Left renal cortex interstitium (tissue), 4 donors: ENCODE results near the gene ESRP2. TPM values are rescaled to one million over a fixed set of nuclear protein-coding genes. Genes with fewer than 3 reads are reported as not detected.

ENCODE experiments used
- DNase-seq, 4 donors: peaks; one replicate each; pipeline ENCODE4 v3.0.0-alpha.2; 2013; ENCODE audit warnings: low read depth in 4 of 4, low spot score in 2 of 4, missing footprints in 1 of 4
- polyA plus RNA-seq, 4 donors: library from polyadenylated mRNA; unstranded; fragments of 120-200 nt; gene quantifications; one replicate each; pipeline ENCODE4 v1.2.1, GENCODE V29; 2013; ENCODE audit not compliant: insufficient read length in 4 of 4

ESRP2 gene
- polyA plus RNA-seq, 4 donors, result 25.5 to 44.0 (median 32.1) TPM

DNA sequence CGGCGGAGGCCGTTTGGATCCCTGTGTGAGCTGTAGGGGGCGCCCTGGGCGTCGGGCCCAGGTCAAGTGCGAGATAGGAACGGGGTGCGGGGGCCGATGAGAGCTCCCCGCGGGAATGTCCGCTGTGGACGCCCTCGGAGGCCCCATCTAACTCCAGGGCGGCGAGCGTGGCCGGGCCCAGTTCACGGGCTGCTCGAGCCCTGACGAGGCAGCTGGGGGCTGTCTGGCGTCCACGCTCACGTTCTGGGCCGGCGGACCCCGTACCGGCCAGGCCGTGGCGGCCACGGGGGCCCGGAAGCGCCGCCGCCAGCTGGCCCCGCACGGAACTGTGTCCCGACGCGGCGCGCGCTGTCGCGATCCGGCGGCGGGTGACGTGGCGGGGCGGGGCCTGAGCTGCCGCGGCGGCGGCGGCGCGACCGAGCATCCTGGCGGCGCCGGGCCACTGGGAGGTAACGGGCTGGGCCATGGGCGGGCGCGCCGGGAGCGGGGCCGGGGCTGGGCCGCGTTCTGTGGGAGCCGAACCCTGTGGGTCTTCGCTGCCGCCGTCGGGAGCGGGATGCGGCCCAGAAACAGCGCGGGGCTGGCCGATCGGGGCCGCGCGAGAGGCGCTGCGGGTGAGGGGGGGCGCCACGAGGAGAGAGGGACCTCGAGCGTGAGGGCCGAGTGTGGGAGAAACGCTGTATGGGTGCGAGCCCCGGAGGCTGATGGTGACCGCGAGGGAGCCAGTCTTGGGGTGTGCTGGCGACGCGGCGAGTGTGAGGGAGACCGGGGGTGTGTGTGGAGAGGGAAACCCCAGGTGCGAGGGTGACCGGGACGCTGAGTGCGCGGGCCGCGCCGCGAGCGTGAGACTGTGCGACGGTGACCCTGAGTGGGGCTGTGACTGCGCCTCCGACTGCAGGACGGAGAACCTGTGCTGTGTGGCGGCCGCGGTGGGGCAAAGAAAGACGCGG, 28.5 kb upstream of the ESRP2 start, which contains the start of gene SLC7A6:
Gene SLC7A6 (plus strand): TSS at position 399 of the 950 bp plus-strand sequence. CDS start 10,201 bp downstream, outside the sequence.
- no peak for DNase-seq

DNA sequence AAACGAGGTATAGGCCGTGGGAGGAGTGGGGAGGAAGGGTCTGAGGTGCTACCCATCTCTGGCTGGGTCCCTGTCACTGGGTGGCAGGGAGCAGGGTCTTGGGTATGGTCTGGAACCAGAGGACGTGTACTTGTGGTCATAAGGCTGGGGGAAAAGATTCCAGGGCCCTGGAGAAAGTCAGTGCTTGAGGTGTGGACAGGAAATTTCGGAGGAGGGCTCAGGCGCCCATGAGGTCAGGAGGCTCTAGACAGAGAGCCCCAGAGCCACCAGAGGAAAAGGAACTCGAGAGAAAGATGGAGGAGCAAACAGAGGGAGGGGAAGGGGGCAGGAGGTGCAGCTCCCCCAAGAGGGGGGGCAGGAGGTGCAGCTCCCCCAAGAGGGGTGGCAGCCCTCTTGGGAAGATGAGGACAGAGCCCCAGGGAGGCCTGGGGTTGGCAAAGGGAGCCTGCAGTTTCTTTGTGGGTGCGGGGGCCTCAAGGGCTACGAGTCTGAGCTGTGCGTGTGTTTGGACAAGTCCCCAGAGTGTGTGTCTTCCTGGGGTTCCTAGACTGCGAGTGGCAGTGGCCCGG, 27.7 kb upstream of the ESRP2 start:
- DNase-seq, result no peak

DNA sequence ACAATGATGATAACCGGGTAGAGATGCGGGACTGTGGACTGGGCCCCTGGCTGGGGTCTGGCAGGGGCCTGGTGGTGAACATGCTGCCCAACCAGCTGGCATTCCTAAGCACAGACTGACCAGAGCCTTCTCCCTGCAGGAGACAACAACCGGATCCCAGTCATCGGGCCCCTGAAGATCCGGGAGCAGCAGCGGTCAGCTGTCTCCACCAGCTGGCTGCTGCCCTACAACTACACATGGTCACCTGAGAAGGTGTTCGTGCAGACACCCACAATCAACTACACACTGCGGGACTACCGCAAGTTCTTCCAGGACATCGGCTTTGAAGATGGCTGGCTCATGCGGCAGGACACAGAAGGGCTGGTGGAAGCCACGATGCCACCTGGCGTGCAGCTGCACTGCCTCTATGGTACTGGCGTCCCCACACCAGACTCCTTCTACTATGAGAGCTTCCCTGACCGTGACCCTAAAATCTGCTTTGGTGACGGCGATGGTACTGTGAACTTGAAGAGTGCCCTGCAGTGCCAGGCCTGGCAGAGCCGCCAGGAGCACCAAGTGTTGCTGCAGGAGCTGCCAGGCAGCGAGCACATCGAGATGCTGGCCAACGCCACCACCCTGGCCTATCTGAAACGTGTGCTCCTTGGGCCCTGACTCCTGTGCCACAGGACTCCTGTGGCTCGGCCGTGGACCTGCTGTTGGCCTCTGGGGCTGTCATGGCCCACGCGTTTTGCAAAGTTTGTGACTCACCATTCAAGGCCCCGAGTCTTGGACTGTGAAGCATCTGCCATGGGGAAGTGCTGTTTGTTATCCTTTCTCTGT, 23.3 kb upstream of the ESRP2 start:
- no peak for DNase-seq

DNA sequence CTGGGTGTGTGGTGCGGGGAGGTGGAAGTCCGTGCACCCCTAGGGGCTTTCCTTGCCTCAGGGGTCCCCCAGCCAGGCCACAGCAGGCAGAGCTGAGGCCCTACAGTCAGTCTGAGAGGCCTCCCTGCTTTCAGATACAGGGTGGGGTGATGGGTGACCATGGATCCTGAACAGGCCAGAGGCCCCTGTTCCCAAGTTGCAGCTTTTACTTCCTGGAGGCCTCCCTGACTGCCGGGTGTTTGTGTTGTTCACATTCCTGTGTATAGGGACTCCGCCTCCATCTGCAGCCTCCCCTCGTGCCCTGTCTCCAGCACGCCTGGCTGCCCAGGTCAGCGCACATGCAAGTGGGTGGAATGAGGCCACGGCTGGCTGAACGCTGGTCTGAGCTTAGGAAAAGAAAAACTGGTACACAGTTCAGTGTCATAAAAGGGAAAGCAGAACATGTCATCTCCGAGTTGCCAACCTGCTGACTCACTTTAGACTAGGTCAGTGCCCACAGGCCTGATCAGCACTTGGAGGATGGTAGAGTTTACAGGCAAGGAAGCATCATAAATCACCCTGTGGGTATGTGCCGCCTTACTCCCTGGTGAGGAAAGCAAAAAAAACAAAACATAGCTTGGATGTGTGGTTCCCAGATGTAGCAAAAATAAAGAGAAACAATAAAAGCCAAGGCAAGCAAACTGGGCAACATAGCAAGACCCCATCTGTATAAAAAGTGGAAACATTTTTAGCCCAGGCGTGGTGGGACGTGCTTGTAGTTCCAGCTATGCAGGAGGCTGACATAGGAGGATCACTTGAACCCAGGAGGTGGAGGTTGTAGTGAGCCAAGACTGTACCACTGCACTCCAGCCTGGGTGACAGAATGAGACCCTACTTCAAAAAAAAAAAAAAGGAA, 22.2 kb upstream of the ESRP2 start:
- peak in 1 of 4 donors; percentile 71 for DNase-seq

DNA sequence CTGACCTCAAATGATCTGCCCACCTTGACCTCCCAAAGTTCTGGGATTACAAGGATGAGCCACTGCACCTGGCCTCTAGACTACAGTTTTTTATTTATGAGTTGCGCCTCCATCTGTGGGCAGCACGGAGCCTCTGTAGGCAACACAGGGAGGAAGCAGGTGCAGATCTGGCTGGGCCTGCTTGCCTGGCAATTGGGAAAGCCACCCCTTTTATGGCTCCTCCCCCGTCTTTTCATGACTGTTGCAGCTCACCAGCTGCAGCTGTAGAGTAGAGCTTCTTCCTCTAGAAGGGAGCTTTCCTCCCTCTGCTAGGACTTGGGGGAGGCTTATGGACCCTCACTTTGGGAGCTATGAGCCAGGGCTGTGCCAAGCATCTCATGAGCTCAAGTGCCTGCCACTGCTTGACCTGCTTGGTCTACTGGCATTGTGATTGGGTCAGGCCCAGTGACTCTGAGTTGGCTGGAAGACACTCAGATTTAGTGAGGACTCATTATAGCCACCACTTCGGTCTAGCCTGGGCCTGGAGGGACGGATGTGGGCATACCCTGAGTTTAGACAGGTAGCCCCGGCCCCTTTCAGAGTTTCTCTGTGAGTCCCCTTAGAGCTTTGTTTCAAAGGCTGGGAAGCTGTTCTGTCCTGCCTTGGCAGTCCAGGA, 21.5 kb upstream of the ESRP2 start:
- DNase-seq, result no peak

DNA sequence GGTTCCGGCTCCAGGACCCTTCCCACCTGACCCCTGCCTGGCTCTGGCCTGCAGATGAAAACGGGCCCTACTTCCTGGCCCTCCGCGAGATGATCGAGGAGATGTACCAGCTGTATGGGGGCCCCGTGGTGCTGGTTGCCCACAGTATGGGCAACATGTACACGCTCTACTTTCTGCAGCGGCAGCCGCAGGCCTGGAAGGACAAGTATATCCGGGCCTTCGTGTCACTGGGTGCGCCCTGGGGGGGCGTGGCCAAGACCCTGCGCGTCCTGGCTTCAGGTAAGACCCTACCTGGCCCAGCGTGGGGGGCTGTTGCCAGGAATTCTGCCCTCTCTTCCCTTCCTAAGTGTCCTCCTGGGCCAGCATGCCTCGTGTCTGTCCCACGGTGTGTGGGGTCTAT, 19.8 kb upstream of the ESRP2 start:
- no peak for DNase-seq

DNA sequence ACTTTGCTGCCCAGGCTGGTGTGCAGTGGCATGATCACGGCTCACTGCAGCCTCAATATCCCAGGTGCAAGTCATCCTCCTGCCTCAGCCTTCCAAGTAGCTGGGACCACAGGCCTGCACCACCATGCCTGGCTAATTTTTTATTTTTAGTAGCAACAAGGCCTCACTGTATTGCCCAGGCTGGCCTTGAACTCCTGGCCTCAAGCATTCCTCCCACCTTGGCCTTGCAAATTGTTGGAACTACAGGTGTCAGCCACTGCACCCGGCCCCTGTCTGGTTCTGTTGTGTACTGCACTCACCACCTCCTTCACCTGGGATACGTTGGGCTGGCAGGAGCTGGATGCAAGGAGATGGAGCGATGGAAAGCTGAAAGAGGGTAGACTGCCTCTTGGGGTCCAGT, 17.8 kb upstream of the ESRP2 start:
- no peak for DNase-seq

DNA sequence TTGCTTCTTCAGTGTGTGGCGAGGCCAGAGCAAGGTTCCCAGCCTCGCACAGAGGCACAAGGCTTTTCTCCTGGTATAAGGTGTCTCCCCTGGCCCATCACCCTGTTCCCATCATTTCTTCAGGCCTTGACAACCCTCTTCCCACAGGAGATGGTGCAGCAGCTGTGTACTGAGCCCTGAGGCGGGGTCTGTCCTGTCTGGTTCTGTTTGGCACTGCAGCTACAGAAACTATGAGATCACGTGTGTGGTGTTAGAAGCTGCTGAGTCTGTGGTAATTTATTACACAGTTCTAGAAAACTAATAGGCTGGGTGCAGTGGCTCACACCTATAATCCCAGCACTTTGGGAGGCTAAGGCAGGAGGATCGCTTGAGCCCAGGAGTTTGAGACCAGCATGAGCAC, 16.5 kb upstream of the ESRP2 start:
- no peak for DNase-seq

DNA sequence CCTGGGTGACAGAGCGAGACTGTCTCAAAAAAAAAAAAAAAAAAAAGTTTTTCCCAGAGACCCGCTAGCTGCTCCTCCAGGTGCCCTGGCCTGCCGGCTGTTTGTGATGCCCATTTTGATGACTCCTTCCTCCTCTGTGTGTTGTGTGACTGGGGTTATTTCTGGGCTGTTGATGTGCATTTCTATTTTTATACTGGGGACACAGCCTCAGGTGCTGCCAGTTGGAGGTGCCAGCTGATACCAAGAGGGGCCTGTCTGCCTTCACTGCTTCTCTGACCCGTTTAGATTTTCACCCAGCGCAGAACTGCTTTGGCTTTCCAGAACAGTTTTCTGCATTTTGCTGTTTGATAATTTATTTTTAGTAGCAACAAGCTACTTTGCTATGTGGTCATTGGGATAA, 15.9 kb upstream of the ESRP2 start:
- DNase-seq, result no peak

DNA sequence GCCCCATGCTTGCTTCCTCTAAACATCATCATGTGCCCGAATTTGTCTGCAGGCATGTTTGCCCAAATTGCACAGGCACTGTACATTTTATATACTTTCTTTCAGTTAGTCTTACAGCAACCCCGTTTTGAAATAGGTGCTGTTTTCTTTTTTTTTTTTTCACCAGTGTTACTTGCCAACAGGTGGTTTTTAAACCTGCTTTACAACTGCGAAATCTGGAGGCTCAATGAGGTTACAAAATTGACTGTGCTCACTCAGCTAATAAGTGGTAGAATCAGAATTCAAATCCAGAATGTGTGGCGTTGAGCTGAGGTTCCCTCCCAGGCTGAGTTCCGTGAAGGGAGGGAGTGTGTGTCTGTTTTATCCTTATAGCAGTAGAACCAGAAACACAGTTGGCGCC, 15.0 kb upstream of the ESRP2 start:
- DNase-seq, result no peak

DNA sequence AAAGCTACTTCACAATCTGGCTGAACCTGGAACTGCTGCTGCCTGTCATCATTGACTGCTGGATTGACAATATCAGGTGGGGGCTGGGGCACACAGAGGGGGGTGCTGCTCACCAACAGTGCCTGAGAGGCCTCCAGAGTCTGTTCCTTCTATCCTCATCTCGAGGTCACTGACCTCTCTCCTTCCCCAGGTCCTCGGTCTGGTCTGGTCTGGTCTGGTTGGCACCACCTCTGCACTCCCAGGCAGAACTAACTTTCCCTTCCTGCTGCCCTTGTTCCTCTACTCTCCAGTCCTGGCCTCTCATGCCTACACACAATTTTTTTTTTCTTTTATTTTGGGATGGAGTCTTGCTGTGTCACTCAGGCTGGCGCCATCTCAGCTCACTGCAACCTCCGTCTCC, 13.4 kb upstream of the ESRP2 start:
- no peak for DNase-seq

DNA sequence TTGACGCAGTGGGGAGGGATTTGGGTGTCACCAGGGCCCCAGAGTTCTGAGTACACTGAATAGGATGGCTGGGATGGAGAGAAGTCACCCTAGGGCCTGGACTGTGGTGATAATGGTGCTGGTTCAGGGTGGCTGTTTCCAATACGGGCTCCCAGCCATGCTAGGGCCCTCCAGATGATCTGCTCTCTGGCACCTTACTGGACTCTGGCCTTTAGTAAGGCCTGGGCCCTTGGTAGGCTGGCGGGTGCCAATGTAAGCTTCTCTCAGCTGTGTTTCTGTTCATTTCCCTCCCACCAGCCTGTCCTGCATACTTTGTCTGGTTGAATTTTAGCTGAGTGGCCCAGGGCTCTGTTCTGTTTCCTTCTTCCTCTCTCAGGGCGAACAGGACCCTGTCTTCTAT, 12.0 kb upstream of the ESRP2 start:
- no peak for DNase-seq

DNA sequence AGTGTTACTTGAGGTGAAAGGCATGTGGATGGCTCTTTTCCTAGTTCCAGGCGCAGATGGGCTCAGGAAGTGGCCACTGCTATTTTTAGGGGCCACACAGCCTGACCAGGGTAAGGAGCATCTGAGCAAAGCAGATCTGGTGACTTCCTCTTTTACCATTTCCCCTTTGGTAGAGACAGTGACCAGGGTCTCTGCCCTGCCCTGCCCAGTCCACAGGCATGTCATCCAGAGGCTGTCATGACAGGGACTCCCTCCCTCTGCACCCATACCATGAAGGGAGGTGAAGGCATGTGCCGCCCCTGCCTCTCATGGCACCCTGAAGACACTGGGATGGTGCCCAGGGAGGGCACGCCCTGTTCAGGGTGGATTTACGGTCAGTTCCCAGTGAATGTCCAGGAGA, 11.5 kb upstream of the ESRP2 start:
- no peak for DNase-seq

DNA sequence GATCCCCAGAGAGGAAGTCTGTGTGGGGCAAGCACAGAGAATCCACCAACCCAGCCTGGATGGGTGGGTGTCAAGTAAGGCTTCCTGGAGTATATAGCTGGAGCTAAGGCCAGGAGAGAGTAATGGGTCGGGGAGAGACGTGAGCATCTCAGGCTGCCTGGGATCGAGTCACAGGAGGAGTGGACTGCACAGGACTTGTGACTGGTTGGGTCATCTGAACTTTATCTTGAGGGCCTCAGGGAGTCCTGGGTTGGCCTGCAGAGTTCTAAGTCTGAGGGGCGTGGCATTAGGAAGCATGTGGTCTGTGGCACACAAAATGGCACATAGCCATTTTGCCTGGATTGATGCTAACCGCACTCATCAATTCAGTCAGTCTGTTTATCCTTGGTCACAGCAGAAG, 10.7 kb upstream of the ESRP2 start:
- no peak for DNase-seq

DNA sequence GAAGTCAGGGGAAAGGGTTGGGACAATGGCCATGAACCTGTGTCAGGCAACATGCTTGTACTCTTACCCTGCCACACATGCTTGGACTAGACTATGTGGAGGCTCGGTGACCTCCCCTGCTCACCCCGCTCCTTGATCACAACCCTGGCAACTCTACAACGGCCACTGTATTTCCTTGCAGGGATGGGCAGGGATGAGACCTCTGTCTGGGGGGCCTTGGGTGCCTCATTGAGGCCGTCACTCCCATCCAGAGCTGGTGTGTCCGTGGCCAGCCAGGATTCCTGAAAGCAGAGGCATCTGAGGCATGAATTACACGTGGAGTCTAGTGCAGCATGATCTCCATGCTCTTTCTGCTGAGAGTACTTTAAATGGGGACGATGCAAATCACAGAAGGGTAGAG, 10.2 kb upstream of the ESRP2 start:
- no peak for DNase-seq

DNA sequence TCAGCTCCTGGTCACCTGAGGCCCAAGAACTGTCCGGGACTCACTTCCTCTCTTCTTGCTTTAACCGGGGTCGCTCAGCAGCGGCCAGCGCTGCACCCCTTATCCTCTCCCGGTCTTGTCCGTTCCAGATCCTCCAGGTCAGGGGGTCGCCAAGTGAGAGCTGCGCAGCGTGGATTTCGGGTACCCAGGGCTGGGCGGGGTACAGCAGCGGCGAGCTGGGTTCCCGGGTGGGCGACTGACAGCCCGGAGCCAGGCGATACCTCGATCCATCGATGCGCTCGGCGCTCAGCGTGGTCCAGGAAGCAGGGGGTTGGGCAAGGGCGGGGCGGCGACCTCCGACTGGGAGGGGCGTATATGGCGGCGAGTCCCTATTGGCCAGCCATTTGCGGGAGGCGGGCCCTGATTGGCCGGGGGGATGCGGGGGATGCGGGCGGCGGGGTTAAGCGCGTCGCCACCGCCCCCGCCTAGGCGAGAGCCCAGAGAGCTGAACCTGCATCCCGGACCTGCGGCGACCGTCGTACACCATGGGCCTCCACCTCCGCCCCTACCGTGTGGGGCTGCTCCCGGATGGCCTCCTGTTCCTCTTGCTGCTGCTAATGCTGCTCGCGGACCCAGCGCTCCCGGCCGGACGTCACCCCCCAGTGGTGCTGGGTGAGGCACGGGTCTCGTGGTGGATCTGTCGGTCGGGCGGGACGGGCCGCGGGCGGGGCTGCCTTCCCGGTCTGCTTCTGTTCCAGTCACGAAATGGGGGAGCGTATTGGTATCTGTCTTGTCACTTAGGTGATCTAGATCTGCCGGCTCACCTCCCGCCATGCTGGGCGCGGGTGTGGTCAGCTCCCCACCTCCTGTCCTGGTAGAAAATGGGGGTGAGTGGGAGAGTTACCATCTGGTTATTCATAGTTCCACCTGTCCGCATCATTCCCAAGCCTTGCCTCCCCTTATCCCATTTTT, 9.3 kb upstream of the ESRP2 start, which contains the start of gene PLA2G15:
Gene PLA2G15 (plus strand): TSS at position 471 of the 951 bp plus-strand sequence. CDS start 54 bp downstream, at position 525.
- DNase-seq, result peak in 2 of 4 donors; percentile 90 to 92

DNA sequence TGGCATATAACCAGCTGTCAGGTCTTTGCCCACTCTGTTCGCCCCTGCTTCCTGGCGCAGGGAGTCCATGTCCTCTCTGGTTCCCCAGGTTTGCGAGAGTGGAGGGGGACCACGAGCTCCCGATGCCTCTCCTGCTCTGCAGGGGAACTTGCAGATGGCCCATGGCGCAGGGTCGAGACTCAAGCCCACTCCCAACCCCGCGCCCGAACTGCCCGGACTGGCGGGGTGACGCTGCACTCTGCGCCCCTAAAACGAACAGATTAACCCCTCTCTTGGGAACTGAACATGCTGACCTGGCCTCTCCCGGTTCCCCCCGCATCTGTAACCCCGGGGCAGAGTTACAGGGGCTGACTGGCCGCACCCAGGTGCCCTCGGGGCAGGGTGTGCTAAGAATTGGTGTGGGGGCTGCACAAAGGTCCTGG, 8.6 kb upstream of the ESRP2 start:
- no peak for DNase-seq
